Peyer's patch (tissue), 4 donors: ENCODE measurements around the gene ALG1. TPM values are rescaled to one million over a fixed set of nuclear protein-coding genes. Genes with fewer than 3 reads are reported as not detected.
"Not testable (repeated sequence)": the region's sequence is repeated elsewhere in the genome, so short reads cannot be mapped to it uniquely, and the experiment has no call there.

ENCODE experiments used
- DNase-seq, 3 donors: peaks; one replicate each; pipeline ENCODE4 v3.0.0-alpha.2; 2017 to 2019
- H3K27ac ChIP-seq, 4 donors: fragments of 200-600 bp; sonication (generic); one replicate each; pipeline ENCODE4 v1.5.1; 2016 to 2019
- H3K27me3 ChIP-seq, 2 donors: fragments of 200-600 bp; sonication (generic); one replicate each; pipeline ENCODE4 v1.5.1; 2019
- H3K36me3 ChIP-seq, 3 donors: fragments of 200-600 bp; sonication (generic); one replicate each; pipeline ENCODE4 v1.5.1; 2016 to 2019
- H3K4me1 ChIP-seq, 4 donors: fragments of 200-600 bp; sonication (generic); one replicate each; pipeline ENCODE4 v1.5.1; 2016 to 2019
- H3K4me3 ChIP-seq, 4 donors: fragments of 200-600 bp; sonication (generic); 1 replicate in 3 of 4; 2 replicates in 1 of 4; pipeline ENCODE4 v1.5.1; 2016 to 2019; ENCODE audit warnings: mild to moderate bottlenecking in 1 of 4
- H3K9me3 ChIP-seq, 4 donors: fragments of 200-600 bp; sonication (generic); one replicate each; pipeline ENCODE4 v1.5.1; 2016 to 2019; ENCODE audit warnings: mild to moderate bottlenecking in 1 of 4
- total RNA-seq, 4 donors: library from RNA; depleted of rRNA; stranded (reverse); fragments of >200 nt; gene quantifications; one replicate each; pipeline ENCODE4 v1.1.0, GENCODE V29; 2016

ALG1 gene
- total RNA-seq, 4 donors from 2014 or later = 17.8 to 33.9 (median 23.4) TPM

DNA sequence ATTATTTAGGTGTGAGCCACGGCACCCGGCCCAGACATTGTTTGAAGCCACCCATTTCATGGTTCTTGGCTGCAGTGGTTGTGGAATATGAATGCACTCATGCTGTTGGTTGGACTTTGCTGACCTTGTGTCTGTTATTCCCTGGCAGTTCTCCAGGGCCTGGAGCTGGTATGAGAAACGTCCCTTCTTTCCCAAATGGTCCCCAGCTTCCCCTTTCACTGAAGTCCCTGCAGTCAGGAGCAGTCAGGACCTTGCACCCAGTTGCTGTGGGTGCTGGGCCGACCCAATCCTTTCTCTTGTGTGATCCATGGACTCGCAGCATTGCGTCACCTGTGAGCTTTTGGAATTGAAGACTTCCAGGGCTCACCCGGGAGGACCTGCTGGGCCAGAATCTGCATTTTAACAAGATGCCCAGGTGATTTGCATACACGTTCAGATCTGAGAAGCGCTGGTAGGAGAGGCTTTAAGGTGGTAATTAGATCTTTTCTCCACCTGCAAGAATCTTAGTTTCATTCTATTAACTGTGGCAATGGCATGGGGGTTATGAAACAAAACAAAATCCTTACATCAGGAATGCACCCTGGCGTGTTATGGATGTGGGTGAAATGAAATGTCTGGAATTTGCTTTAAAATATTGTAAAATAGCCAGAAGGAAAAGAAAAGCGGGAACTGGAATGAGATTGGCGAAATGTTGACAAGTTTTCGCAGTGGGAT lies 63.3 kb downstream of the ALG1 start:
- H3K9me3 ChIP-seq, DNase-seq, H3K27ac ChIP-seq, H3K4me3 ChIP-seq, H3K36me3 ChIP-seq, H3K4me1 ChIP-seq, H3K27me3 ChIP-seq: not testable (repeated sequence)

Other genes starting within 250 kb of the ALG1 start
- 100 to 1,000 TPM in 1 of 4 donors, 10 to 100 TPM in 3; 57.5 to 168 (median 66.9) TPM for gene GLYR1, start 224.6 kb upstream of the ALG1 start, total RNA-seq
- 100 to 1,000 TPM in 1 of 4 donors, 10 to 100 TPM in 3; 56.0 to 119 (median 62.2) TPM for gene UBN1, start 224.4 kb upstream of the ALG1 start, total RNA-seq
- gene PPL, start 134.7 kb upstream of the ALG1 start, total RNA-seq = 10 to 100 TPM; 28.7 to 84.2 (median 53.0) TPM
- gene SEC14L5, start 113.5 kb upstream of the ALG1 start, total RNA-seq = 1 to 10 TPM in 2 of 4 donors, under 1 TPM in 2; 0.13 to 2.0 (median 1.1) TPM
- 100 to 1,000 TPM in 1 of 4 donors, 10 to 100 TPM in 3; 50.4 to 104 (median 61.0) TPM for gene NAGPA, start 37.9 kb upstream of the ALG1 start, total RNA-seq
- 1 to 10 TPM in 1 of 4 donors, under 1 TPM in 1, not detected in 2; 0.80 to 1.4 TPM for gene C16orf89, start 5.9 kb upstream of the ALG1 start, total RNA-seq
- 10 to 100 TPM in 2 of 4 donors, 1 to 10 TPM in 2; 7.4 to 12.3 (median 9.0) TPM for gene EEF2KMT, start 26.0 kb downstream of the ALG1 start, total RNA-seq